Measurements from ENCODE around the gene MADD.

Gene MADD

DNA sequence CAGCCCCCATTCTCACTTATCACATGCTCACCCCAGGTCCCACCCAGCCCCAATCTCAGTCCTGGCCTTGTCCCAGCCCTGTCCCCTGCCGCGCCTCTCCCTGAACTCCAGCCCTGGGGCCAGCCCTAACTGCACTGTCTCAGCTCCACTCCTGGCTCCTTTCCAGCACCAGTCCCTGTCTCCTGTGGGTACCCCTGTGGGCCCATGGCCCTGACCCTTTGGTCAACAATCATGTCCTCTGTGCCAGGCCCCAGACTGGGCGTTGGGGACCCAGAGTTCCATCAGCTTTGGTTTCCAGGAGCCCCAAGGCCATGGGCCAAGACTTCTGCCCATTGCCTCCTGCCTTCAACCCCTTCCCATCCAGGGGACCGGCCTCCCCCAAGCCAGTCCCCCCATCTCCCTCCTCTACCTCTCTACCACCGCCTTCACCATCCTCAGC lies 107.7 kb downstream of the MADD start:
- Histone ChIP-seq H3K27me3 (ENCODE audit: control insufficient read depth, insufficient read depth, low read length) (no peaks in the 10 kb centered on the region), H3K4me1 (ENCODE audit: control insufficient read depth, insufficient read depth, low read length) (no peaks in the 10 kb centered on the region), H3K4me3 (ENCODE audit: low read length) (no peak overlapping the region), H3K9me3 (ENCODE audit: control insufficient read depth, low read length) (no peaks in the 10 kb centered on the region), H3K36me3 (ENCODE audit: control insufficient read depth, insufficient read depth, low read length) (no peaks in the 10 kb centered on the region), H3K9ac (ENCODE audit: low read length) (peak overlapping the region; percentile 53)

DNA sequence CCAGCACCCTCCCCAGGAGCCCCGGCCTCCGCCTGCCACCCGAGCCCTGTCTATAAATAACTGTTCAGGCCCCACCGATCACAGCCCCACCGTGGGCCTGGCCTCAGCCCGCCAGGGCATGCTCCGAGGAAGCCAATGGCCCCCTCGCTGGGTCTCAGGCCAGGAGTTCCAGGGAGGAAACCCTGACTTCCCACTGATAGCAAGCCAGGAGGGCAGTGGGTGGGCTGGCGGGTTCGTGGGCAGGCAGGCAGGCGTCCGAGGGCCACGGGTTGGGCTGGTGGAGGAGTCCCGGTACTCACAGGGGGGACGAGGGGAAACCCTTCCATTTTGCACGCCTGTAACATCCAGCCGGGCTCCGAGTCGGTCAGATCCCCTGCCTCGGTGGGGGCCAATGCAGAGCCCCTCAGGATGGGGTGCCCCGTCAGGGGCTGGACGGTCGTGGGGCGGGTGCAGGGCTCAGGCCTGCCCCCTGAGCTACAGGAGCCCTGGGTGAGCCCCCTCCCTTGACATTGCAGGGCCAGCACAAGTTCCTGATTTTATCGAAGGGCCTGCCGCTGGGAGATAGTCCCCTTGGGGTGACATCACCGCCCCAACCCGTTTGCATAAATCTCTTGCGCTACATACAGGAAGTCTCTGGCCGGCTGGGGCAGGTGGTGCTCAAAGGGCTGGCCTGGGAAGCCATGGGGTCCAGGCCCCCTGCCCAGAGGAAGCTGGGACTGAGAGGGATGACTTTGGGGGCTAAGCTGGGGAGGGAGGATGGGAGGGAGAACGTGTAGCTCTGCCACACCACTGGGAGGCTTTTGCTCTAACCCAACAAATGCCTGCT lies 108.3 kb downstream of the MADD start, which contains the start of gene SPI1:
Gene SPI1 (minus strand): TSS at position 538 of the 826 bp plus-strand sequence. CDS start 194 bp downstream, at position 344.
- Histone ChIP-seq H3K27me3 (ENCODE audit: control insufficient read depth, insufficient read depth, low read length) (no peaks in the 10 kb centered on the region), H3K4me1 (ENCODE audit: control insufficient read depth, insufficient read depth, low read length) (no peaks in the 10 kb centered on the region), H3K9ac (ENCODE audit: low read length) (peak within 1 kb of the TSS; percentile 53), H3K9me3 (ENCODE audit: control insufficient read depth, low read length) (no peaks in the 10 kb centered on the region), H3K36me3 (ENCODE audit: control insufficient read depth, insufficient read depth, low read length) (no peaks in the 10 kb centered on the region), H3K4me3 (ENCODE audit: low read length) (no peak within 1 kb of the TSS)

DNA sequence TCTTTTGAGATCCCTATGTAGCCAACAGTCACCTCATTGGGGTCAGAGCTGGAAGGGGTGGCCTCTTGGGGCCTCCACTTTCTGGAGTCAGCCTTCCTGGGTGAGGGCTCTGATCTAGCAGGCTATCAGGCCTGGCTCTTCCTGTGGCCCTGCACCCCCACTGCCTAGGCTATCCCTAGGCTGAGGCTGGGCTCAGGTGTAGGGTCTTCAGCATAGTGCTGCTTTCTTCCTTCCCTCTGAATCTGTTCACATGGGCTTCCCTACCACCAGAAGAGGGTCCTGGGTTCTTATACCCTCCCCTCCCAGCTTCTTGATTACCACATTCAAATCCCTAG lies 108.9 kb downstream of the MADD start:
- no peaks in the 10 kb centered on the region for H3K4me1 ChIP-seq (ENCODE audit: control insufficient read depth, insufficient read depth, low read length)
- H3K36me3 ChIP-seq (ENCODE audit: control insufficient read depth, insufficient read depth, low read length) = no peaks in the 10 kb centered on the region
- H3K27me3 ChIP-seq (ENCODE audit: control insufficient read depth, insufficient read depth, low read length) = no peaks in the 10 kb centered on the region
- no peak overlapping the region for H3K4me3 ChIP-seq (ENCODE audit: low read length)
- H3K9me3 ChIP-seq (ENCODE audit: control insufficient read depth, low read length) = no peaks in the 10 kb centered on the region
- H3K9ac ChIP-seq (ENCODE audit: low read length) = no peak overlapping the region

DNA sequence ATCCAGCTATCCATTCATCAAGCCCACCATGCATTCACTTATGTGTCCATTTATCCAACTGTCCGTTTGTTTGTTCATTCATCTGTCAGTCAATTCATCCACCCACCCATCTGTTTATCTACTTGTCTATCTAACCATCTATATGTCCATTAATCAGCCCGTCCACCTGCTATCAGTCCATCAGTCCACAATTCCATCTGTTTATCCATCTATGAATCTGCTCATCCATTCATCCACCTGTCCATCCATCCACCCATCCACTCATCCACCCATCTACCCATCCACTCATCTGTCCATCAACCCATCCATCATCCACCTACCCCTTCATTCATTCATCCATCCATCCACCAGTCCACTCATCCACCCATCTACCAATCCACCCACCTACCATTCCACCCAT lies 109.4 kb downstream of the MADD start:
- Histone ChIP-seq H3K4me3 (ENCODE audit: low read length) (no peak overlapping the region), H3K9me3 (ENCODE audit: control insufficient read depth, low read length) (no peaks in the 10 kb centered on the region), H3K4me1 (ENCODE audit: control insufficient read depth, insufficient read depth, low read length) (no peaks in the 10 kb centered on the region), H3K27me3 (ENCODE audit: control insufficient read depth, insufficient read depth, low read length) (no peaks in the 10 kb centered on the region), H3K9ac (ENCODE audit: low read length) (no peak overlapping the region), H3K36me3 (ENCODE audit: control insufficient read depth, insufficient read depth, low read length) (no peaks in the 10 kb centered on the region)

All from mucosa of stomach (tissue), 1 donor.